ENCODE measurements around the gene RRP1B.
"Not testable (repeated sequence)": the region's sequence is repeated elsewhere in the genome, so short reads cannot be mapped to it uniquely, and the experiment has no call there.

RRP1B gene

GRCh38 chr21:43697758-43698643 is 38.6 kb downstream of the RRP1B start:
- TF ChIP-seq CTCF (IDR thresholded peaks at IDR 0.05; ENCODE audit: control insufficient read depth, extremely low read depth, insufficient read depth) = no peak
- no peak overlapping the region for H3K4me3 ChIP-seq (ENCODE audit: low read depth, low read length)
- DNase-seq (ENCODE audit: low read depth) = no peak

GRCh38 chr21:43699492-43699777 is 40.1 kb downstream of the RRP1B start:
- DNase-seq (ENCODE audit: low read depth); H3K4me3 ChIP-seq (ENCODE audit: low read depth, low read length): not testable (repeated sequence)

- no peak for DNase-seq (ENCODE audit: low read depth)
- TF ChIP-seq CTCF (IDR thresholded peaks at IDR 0.05; ENCODE audit: control insufficient read depth, extremely low read depth, insufficient read depth) = no peak
- no peak overlapping the region for H3K4me3 ChIP-seq (ENCODE audit: low read depth, low read length)
Observed at GRCh38 chr21:43699933-43700599, 40.7 kb downstream of the RRP1B start.

GRCh38 chr21:43701936-43702784 is 42.8 kb downstream of the RRP1B start:
- TF ChIP-seq CTCF (IDR thresholded peaks at IDR 0.05; ENCODE audit: control insufficient read depth, extremely low read depth, insufficient read depth) = no peak
- no peak overlapping the region for H3K4me3 ChIP-seq (ENCODE audit: low read depth, low read length)
- DNase-seq (ENCODE audit: low read depth) = no peak

- no peak for TF ChIP-seq CTCF (IDR thresholded peaks at IDR 0.05; ENCODE audit: control insufficient read depth, extremely low read depth, insufficient read depth)
- no peak for DNase-seq (ENCODE audit: low read depth)
- H3K4me3 ChIP-seq (ENCODE audit: low read depth, low read length) = no peak overlapping the region
Observed at GRCh38 chr21:43702785-43703034, 43.4 kb downstream of the RRP1B start.

GRCh38 chr21:43703035-43703880 is 43.9 kb downstream of the RRP1B start:
- no peak overlapping the region for H3K4me3 ChIP-seq (ENCODE audit: low read depth, low read length)
- no peak for TF ChIP-seq CTCF (IDR thresholded peaks at IDR 0.05; ENCODE audit: control insufficient read depth, extremely low read depth, insufficient read depth)
- DNase-seq (ENCODE audit: low read depth) = no peak
